Measurements from ENCODE around the gene TTC32.

- TF ChIP-seq CTCF (IDR thresholded peaks at IDR 0.05), result no peak
- no peak for TF ChIP-seq POLR2A (IDR thresholded peaks at IDR 0.05)
These were observed 47.3 kb upstream of the TTC32 start for GRCh38 chr2:19949071-19949470.

Data from lower leg skin (tissue), 3 donors.